Superior temporal gyrus (tissue), 1 donor: ENCODE data around the gene PVALEF.

Experiments used
- DNase-seq: peaks from one replicate; pipeline ENCODE4 v3.0.0-alpha.2; 2016; ENCODE audit errors: extremely low spot score

The PVALEF gene

GRCh38 chr17:81161972-81162371 is 3.3 kb upstream of the PVALEF start:
- no peak for DNase-seq

DNA sequence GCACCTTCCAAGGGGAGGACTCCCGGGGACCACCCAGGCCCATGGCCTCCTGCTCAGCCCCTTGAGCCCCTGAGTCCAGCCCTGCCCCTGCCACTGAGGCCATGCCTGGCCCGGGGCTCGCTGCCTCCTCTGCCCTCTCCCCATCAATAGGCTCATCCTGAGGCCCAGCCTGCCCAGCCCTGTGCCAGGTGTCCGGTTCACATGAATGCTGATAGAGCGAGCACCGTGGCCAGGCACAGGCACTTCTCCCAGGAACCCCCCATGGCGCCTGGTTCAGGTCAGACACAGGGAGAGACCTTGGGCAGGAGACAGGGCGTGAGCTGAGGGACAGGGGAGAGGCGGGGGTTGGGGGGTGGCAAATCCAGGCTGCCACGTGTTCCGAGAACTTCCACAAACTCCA is 2.8 kb upstream of the PVALEF start:
- no peak for DNase-seq

- no peak for DNase-seq
Observed at GRCh38 chr17:81163051-81163695, 2.1 kb upstream of the PVALEF start.

DNA sequence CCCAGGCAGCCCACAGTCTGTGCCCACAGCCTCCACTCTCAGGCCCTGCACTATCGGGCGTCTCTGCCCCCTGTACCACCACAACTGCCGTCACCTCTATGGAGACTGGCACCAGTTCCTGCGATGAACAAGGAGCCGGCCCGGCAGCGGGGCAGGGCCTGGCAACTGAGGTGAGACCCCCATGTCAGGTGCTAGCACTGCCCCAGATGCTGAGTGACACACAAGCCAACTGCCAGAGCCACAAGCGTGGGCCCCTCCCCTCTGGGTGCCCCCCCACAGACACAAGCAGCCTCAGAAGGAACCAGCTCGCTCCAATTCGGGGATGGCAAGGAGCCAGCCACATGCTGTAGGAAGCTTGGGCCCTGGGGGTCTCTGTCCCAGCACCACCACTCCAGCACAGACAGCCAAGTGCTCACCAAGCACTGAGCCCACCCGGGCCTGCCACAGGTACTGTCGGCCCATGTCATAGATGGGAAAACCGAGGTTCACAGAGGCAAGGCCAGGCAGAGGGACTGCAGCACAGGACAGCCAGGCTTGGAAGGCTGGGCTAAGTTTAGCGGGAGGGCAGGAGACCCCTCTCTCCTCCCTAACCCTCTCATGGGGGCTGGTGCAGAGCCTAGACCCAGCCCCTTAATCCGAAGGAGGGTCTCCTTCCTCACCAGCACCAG is 1.5 kb upstream of the PVALEF start:
- no peak for DNase-seq

GRCh38 chr17:81164371-81165245 is 699 bp upstream of the PVALEF start:
- DNase-seq, result peak; percentile 79

DNA sequence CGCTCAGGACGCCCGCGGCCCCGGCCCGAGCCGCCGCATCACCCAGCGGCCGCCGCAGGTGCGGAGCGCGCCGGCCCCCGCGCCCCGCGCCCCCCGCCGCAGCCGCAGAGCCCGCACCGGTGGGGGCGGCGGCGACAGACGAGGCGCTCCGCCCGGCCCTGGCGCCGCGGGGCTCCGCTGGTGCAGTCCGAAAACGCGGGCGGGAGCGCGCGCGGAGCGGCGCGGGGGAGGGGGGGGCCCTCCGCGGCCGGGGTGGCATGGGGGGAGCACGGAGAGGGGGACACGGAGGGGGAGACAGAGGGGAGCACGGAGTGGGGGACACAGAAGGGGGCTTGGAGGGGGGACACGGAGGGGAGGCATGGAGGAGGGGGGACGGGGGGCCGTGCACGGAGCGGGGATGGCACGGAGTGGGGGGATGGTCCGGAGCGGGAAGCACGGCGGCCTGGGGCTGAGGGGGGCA is 756 bp downstream of the PVALEF start, which contains the start of gene AATK:
Gene AATK (minus strand): TSS at position 189 of the 460 bp plus-strand sequence. CDS start 229 bp downstream, outside the sequence.
- DNase-seq, result no peak

GRCh38 chr17:81167194-81167524 is 1.9 kb downstream of the PVALEF start:
- DNase-seq, result no peak

- DNase-seq, result no peak
Observed at GRCh38 chr17:81167638-81168037, 2.3 kb downstream of the PVALEF start.

- no peak for DNase-seq
Observed at GRCh38 chr17:81169870-81170309, 4.6 kb downstream of the PVALEF start.

GRCh38 chr17:81170727-81171494 is 5.6 kb downstream of the PVALEF start:
- no peak for DNase-seq

GRCh38 chr17:81171941-81172340 is 6.6 kb downstream of the PVALEF start:
- DNase-seq, result no peak

- DNase-seq, result no peak
Observed at GRCh38 chr17:81173052-81173761, 7.9 kb downstream of the PVALEF start.

DNA sequence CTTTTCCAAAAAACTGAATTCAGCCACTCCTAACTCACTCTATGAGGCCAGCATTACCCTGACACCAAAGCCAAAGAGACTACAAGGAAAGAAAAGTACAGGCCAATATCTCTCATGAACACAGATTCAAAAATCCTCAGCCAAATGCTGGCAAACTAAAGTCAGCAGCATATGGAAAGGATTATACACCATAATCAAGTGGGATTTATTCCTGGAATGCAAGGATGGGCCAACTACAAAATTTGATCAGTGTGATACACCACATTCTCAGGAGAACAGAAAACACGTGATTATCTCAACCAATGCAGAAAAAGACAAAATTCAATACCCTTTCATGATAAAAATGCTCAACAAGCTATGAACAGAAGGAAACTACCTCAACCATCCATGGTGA is 8.5 kb downstream of the PVALEF start:
- DNase-seq, result no peak

- DNase-seq, result no peak
Observed at GRCh38 chr17:81176666-81177065, 11.4 kb downstream of the PVALEF start.

GRCh38 chr17:81178136-81179091 is 13.1 kb downstream of the PVALEF start:
- no peak for DNase-seq

- DNase-seq, result no peak
Observed at GRCh38 chr17:81179220-81179619, 13.9 kb downstream of the PVALEF start.

DNA sequence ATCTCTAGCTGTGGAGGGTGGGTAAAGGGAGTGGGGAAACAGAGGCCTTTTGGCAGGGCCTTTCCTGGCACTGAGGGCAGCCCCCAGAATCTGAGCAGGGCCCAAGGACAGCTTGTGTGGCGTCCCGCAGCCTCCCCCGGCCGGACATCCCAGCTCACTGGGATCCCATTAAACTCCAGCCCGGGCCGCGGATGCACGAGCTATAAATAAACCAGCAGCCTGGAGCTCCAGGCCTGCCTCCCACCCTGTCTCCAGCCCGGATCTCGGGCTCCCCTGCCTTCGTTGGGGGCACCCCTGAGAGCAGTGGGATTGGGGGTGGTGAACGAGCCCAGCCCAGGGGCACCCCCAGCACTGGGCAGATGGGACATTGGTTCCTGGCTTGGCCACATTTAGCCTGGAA is 14.6 kb downstream of the PVALEF start:
- no peak for DNase-seq

GRCh38 chr17:81180836-81181810 is 15.8 kb downstream of the PVALEF start:
- DNase-seq, result no peak

GRCh38 chr17:81181811-81182185 is 16.5 kb downstream of the PVALEF start:
- DNase-seq, result no peak
